Measurements from ENCODE around the gene GABRR3. TPM values are rescaled to one million over a fixed set of nuclear protein-coding genes. Genes with fewer than 3 reads are reported as not detected.

Gene GABRR3
- total and polyA plus RNA-seq, 2 experiments from 2014 or later = not detected

DNA sequence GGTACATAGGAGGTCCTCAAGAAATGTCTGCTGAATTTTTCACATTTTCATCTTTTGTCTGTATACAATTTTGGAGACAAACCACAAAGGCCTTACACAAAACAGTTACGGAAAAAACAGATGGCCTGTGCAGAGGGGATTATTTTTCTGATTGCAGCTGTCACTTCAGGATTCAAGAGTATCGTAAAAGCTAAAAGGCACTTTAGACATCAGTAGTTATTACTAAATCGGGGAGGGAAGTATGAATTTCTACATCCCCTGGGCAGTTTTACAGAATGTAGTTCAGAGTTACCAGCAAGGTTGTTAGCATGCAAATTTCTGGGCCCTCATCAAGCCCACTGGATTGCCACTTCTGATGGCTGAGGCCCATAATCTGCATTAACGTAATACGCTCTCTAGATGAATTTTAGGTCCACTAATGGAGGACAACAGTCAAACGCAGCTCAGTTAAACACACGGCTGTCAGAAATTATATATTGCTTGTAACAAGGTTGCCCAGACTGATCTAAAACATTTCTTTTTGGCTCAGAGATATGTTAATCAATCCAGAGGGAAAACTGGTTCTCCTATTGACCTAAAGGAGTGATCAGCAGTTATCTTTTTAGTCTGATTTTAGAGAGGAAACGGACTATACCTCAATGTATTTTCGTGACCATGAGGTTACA is 64.0 kb downstream of the GABRR3 start:
- peaks cover 14% of the 10 kb centered on the region for H3K4me1 ChIP-seq (ENCODE audit: insufficient read depth)
- H3K27ac ChIP-seq = peak overlapping the region; percentile 86
- 68% methylated on average over 9 of the region's 9 CpGs for WGBS (ENCODE audit: low lambda C conversion rate, missing lambda C conversion rate)
- H3K4me2 ChIP-seq = peak overlapping the region; percentile 92
- H3K9me3 ChIP-seq (ENCODE audit: low read depth) = no peaks in the 10 kb centered on the region
- peak overlapping the region; percentile 87 for H2AFZ ChIP-seq
- no peaks in the 10 kb centered on the region for H4K20me1 ChIP-seq (ENCODE audit: insufficient read depth, poor library complexity, severe bottlenecking)
- DNase-seq (ENCODE audit: low spot score) = no peak
- H3K9me2 ChIP-seq (replicated peaks; ENCODE audit: insufficient read depth) = no peaks in the 10 kb centered on the region
- TF ChIP-seq, protein P1, sequence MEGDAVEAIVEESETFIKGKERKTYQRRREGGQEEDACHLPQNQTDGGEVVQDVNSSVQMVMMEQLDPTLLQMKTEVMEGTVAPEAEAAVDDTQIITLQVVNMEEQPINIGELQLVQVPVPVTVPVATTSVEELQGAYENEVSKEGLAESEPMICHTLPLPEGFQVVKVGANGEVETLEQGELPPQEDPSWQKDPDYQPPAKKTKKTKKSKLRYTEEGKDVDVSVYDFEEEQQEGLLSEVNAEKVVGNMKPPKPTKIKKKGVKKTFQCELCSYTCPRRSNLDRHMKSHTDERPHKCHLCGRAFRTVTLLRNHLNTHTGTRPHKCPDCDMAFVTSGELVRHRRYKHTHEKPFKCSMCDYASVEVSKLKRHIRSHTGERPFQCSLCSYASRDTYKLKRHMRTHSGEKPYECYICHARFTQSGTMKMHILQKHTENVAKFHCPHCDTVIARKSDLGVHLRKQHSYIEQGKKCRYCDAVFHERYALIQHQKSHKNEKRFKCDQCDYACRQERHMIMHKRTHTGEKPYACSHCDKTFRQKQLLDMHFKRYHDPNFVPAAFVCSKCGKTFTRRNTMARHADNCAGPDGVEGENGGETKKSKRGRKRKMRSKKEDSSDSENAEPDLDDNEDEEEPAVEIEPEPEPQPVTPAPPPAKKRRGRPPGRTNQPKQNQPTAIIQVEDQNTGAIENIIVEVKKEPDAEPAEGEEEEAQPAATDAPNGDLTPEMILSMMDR (IDR thresholded peaks at IDR 0.05; ENCODE audit: poor library complexity) = no peak
- TF ChIP-seq EZH2phosphoT487 (IDR thresholded peaks at IDR 0.05; ENCODE audit: low read depth, severe bottlenecking, unreplicated experiment) (no peak), EZH2 (IDR thresholded peaks at IDR 0.05; ENCODE audit: borderline replicate concordance) (no peak)
- peaks cover 40% of the 10 kb centered on the region for H3K79me2 ChIP-seq
- no peaks in the 10 kb centered on the region for H3K36me3 ChIP-seq (replicated peaks; ENCODE audit: insufficient read depth, low read depth)
- H3K4me3 ChIP-seq = no peak overlapping the region
- no peaks in the 10 kb centered on the region for H3K27me3 ChIP-seq

DNA sequence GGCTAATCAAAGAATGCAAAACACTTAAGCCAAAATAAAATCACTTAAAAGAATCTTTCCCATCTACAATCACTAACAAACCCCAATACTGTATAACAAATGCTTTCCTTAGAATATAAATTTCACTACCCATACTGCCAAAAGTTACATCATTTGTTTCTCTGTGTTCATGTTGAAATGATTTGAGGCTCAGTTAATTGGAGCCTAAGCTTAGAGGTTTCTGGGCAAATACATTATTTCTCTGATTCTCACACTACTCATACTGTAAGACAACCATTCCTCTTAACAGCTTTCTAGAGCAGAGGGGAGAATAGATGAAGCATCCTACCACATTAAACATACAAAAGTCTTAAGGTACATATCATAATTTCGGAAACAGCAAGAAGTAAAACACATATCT is 65.0 kb downstream of the GABRR3 start:
- no peaks in the 10 kb centered on the region for H3K27me3 ChIP-seq
- no peak for TF ChIP-seq EZH2 (IDR thresholded peaks at IDR 0.05; ENCODE audit: borderline replicate concordance)
- TF ChIP-seq EZH2phosphoT487 (IDR thresholded peaks at IDR 0.05; ENCODE audit: low read depth, severe bottlenecking, unreplicated experiment) = no peak
- TF ChIP-seq, protein P1 (IDR thresholded peaks at IDR 0.05; ENCODE audit: poor library complexity) = no peak
- WGBS (ENCODE audit: low lambda C conversion rate, missing lambda C conversion rate) = 89% methylated on average over 1 of the region's 1 CpG
- peaks cover 14% of the 10 kb centered on the region for H3K4me1 ChIP-seq (ENCODE audit: insufficient read depth)
- no peak for DNase-seq (ENCODE audit: low spot score)
- H3K4me2 ChIP-seq = peak overlapping the region; percentile 92
- H3K36me3 ChIP-seq (replicated peaks; ENCODE audit: insufficient read depth, low read depth) = no peaks in the 10 kb centered on the region
- no peaks in the 10 kb centered on the region for H3K9me2 ChIP-seq (replicated peaks; ENCODE audit: insufficient read depth)
- H4K20me1 ChIP-seq (ENCODE audit: insufficient read depth, poor library complexity, severe bottlenecking) = no peaks in the 10 kb centered on the region
- no peaks in the 10 kb centered on the region for H3K9me3 ChIP-seq (ENCODE audit: low read depth)
- H3K27ac ChIP-seq = no peak overlapping the region
- H3K4me3 ChIP-seq = no peak overlapping the region
- H3K79me2 ChIP-seq = peaks cover 45% of the 10 kb centered on the region
- H2AFZ ChIP-seq = no peak overlapping the region

DNA sequence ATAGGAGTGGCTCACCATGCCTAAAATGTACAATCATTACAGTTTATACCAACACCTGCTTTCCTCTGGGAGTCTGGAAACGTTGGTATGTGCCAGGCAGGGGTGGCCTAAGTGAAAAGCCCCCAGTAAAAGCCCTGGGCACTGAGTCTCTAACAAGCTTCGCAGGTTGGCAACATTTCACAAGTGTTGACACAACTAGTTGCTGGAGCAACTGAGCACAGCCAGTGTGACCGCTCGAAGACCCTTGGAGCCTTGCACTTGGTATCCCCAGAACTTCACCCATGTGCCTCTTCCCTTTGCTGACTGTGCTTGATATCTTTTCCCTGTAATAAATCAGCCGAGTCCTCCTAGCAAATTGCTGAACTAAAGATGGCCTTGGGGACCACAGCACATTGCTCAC is 65.6 kb downstream of the GABRR3 start:
- H3K27ac ChIP-seq = no peak overlapping the region
- H3K4me1 ChIP-seq (ENCODE audit: insufficient read depth) = peaks cover 14% of the 10 kb centered on the region
- TF ChIP-seq, protein P1 (IDR thresholded peaks at IDR 0.05; ENCODE audit: poor library complexity) = no peak
- no peak for TF ChIP-seq EZH2 (IDR thresholded peaks at IDR 0.05; ENCODE audit: borderline replicate concordance)
- TF ChIP-seq EZH2phosphoT487 (IDR thresholded peaks at IDR 0.05; ENCODE audit: low read depth, severe bottlenecking, unreplicated experiment) = no peak
- no peaks in the 10 kb centered on the region for H4K20me1 ChIP-seq (ENCODE audit: insufficient read depth, poor library complexity, severe bottlenecking)
- no peak for DNase-seq (ENCODE audit: low spot score)
- peaks cover 48% of the 10 kb centered on the region for H3K79me2 ChIP-seq
- H3K4me3 ChIP-seq = no peak overlapping the region
- no peak overlapping the region for H2AFZ ChIP-seq
- H3K4me2 ChIP-seq = peak overlapping the region; percentile 2
- WGBS (ENCODE audit: low lambda C conversion rate, missing lambda C conversion rate) = 86% methylated on average over 5 of the region's 5 CpGs
- H3K27me3 ChIP-seq = no peaks in the 10 kb centered on the region
- H3K9me2 ChIP-seq (replicated peaks; ENCODE audit: insufficient read depth) = no peaks in the 10 kb centered on the region
- no peaks in the 10 kb centered on the region for H3K36me3 ChIP-seq (replicated peaks; ENCODE audit: insufficient read depth, low read depth)
- H3K9me3 ChIP-seq (ENCODE audit: low read depth) = no peaks in the 10 kb centered on the region
